GM13977 (cell line): ENCODE results near the gene DIPK1B.
"Not testable (repeated sequence)": the region's sequence is repeated elsewhere in the genome, so short reads cannot be mapped to it uniquely, and the experiment has no call there.

Experiments used
- DNase-seq: peaks from one replicate; pipeline ENCODE4 v3.0.0; 2012; ENCODE audit warnings: low spot score
- in situ Hi-C: fragments of 300-500 bp; cut with MboI; formaldehyde crosslinking; loops from one replicate; pipeline ENCODE4 v1.12.0; 2022; ENCODE audit warnings: low sequenced_read_pairs, low pct_unique_long_range_greater_than_20kb, mixed read lengths, inconsistent platforms; ENCODE audit not compliant: unreplicated experiment
- TF ChIP-seq, protein P1 (sequence below): IDR thresholded peaks from 2 replicates; pipeline ENCODE4 v1.5.1; 2012; ENCODE audit warnings: mild to moderate bottlenecking, control low read depth; ENCODE audit not compliant: insufficient read depth; ENCODE audit errors: extremely low read depth, missing control alignments

DIPK1B gene

DNA sequence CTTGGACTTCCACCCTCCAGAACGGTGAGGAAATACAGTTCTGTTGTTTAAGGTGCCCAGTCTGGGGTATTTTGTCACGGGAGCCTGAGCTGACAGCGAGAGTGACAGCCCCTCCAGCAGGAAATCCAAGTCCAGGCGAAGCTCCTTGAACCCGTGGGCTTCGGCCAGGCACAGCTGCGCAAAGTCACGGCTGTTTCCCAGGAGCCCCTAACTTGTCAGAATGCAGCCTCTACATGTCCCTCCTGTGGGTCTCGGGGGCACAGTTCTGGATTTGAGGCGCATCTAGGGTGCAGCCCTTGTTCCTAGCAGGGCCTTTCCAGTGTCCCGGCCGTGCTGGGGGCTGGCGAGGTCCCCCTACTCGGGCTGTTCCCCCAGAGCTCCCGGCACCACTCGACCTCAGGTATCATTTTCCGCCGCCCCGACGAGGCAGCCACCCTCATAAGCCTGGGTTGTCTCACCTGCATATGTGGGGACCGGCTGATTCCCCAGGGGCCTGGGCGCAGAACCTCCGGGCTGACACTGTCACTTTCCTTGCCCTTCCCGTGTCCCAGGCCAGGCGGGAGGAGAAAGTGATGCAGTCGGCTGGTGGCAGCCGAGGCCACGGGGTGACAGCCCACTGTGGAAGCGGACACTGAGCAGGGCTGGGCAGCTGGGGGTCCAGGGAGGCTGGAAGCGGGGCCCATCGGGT is 41.1 kb downstream of the DIPK1B start:
- DNase-seq = no peak
- in situ Hi-C loops = no loop called here
- TF ChIP-seq, protein P1, sequence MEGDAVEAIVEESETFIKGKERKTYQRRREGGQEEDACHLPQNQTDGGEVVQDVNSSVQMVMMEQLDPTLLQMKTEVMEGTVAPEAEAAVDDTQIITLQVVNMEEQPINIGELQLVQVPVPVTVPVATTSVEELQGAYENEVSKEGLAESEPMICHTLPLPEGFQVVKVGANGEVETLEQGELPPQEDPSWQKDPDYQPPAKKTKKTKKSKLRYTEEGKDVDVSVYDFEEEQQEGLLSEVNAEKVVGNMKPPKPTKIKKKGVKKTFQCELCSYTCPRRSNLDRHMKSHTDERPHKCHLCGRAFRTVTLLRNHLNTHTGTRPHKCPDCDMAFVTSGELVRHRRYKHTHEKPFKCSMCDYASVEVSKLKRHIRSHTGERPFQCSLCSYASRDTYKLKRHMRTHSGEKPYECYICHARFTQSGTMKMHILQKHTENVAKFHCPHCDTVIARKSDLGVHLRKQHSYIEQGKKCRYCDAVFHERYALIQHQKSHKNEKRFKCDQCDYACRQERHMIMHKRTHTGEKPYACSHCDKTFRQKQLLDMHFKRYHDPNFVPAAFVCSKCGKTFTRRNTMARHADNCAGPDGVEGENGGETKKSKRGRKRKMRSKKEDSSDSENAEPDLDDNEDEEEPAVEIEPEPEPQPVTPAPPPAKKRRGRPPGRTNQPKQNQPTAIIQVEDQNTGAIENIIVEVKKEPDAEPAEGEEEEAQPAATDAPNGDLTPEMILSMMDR = no peak

DNA sequence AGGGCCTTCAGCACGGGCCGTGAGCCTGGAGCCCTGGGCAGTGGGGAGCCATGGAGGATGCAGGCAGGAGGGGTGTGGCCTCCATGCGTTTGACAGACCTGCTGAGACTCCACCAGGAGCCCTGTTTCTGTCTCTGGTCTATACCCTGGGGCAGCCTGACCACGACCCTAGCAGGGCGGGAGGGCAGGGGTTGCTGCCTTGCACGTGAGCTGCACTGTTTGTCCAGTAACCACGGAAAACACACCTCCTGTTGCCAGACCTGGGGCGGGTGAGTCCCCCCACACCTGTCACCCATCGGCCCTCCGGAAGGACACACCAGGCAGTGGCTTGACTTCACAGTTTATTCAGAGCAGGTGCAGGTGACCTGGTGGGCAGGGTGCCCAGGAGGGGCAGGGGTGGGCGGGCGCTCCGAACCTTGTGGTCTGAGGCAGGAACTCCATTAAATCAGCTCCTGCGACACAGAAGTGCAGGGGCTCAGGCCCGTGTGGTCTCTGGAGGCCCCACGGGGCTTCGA is 41.7 kb downstream of the DIPK1B start:
- no peak for DNase-seq
- in situ Hi-C loops = no loop called here
- TF ChIP-seq, protein P1 = no peak

DNA sequence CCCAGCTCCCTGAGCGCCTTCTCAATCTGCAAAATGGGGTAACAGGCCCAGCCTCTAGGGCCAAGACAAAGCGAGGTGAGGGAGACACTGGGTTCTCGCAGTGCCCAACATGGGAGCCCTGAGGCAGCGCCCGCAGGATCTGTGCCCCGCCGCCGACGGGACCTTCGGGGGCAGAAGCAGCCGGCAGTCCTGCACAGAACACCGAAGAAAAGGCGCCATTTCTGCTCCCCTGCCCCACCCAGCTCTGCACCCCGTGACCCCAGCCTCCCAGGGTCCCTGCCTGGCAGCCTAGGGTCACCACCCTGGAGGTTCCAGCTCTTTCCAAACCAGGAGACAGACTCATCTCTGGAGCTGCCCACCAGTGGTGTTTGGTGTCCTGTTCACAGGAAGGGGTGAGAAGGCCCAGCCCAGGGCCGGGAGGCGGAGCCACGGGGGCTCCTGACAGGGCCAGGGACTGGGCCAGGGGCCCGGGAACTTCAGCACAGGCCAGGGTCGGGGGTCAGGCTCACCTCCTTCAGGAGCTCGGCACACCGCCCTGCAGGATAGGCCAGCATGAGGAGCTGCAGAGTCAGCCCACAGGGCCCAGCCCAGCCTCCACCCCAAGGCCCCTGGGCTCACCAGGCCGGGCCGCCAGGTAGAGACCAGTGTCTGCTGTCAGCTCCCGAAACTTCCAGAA is 42.4 kb downstream of the DIPK1B start:
- DNase-seq = no peak
- TF ChIP-seq, protein P1 = no peak
- in situ Hi-C loops = no loop called here

DNA sequence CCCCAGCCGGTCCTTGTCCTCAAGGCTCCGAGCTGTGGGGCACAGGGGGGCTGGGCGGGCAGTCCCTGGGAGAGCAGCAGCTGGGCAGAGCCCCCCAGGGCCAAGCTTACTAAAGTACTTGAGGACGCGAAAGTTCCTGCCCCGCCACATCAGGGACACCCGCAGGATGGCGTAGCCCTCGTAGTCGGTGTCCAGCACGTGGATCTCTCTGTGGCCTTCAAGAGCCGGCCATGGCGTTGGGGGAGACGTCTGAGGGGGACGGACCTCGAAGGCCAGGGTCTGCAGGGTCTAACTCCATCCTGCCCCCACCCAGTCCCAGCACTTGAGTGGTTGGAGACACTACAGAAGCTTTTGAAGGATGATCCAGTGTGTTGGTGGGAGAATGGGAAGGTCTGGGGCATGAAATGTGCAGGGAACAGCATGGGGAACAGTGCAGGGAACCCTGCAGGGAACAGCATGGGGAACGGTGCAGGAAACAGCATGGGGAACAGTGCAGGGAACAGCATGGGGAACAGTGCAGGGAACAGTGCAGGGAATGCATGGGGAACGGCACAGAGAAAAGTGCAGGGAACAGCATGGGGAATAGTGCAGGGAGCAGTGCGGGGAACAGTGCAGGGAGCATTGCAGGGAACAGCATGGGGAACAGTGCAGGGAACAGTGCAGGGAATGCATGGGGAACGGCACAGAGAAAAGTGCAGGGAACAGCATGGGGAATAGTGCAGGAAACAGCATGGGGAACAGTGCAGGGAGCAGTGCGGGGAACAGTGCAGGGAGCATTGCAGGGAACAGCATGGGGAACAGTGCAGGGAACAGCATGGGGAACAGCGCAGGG is 43.1 kb downstream of the DIPK1B start:
- DNase-seq, in situ Hi-C loops: not testable (repeated sequence)

DNA sequence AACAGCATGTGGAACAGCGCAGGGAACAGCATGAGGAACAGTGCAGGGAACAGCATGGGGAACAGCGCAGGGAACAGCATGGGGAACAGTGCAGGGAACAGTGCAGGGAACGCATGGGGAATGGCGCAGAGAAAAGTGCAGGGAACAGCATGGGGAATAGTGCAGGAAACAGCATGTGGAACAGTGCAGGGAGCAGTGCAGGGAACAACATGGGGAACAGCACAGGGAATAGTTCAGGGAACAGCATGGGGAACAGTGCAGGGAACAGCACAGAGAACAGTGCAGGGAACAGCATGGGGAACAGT is 43.7 kb downstream of the DIPK1B start:
- no peak for DNase-seq
- in situ Hi-C loops = no loop called here
- TF ChIP-seq, protein P1 = no peak

DNA sequence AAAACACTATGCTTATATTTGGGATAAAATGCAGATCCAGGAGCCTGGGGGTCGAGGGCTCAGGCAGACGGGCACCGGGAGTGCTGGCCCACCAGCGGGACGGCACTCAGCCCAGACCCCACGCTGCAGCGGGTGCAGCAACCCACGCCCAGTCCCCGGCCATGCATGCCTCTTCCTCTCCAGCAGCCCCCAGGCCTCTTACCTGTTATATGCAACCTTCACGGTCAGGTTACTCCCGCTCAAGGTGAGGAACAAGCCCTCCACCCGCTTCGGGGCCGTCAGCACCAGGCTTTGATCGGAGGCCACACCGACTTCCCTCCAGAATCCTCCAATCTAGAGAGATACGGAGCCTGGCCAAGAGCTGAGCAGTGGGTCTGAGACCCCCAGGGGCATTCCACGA is 44.5 kb downstream of the DIPK1B start:
- no peak for DNase-seq
- in situ Hi-C loops = no loop called here
- TF ChIP-seq, protein P1 = no peak
